Occipital lobe (tissue), 2 donors: ENCODE data around the gene AFF3. TPM values are rescaled to one million over a fixed set of nuclear protein-coding genes. Genes with fewer than 3 reads are reported as not detected.

Source experiments
- DNase-seq: peaks from one replicate; lab custom pipeline; 2025; lab: John Stamatoyannopoulos, UW
- total RNA-seq: library from RNA; depleted of rRNA; stranded (reverse); fragments of >200 nt; gene quantifications from one replicate; pipeline ENCODE4 v1.2.3, GENCODE V29; 2014

The AFF3 gene
- total RNA-seq, 1 donor from 2014 or later: 105 TPM

DNA sequence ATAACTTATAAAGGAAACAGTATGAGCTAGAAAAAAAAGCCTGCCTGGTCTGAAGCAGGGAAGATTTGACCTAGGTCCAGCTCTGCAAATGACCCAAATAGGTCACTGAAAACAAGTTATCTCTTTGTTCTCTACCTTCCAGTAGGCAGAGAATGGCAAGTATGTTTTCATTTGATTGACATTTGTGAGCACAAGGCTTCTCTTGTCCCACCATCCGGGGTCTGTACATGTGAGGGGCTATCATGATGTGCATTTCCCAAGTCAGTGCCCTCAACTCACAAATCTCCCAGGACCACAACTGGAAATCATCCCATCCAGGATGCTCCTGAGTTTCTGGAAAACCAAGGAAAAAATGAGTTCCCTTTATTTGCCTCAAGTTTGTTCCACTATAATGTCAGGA, 309.5 kb downstream of the AFF3 start:
- no peak for DNase-seq

DNA sequence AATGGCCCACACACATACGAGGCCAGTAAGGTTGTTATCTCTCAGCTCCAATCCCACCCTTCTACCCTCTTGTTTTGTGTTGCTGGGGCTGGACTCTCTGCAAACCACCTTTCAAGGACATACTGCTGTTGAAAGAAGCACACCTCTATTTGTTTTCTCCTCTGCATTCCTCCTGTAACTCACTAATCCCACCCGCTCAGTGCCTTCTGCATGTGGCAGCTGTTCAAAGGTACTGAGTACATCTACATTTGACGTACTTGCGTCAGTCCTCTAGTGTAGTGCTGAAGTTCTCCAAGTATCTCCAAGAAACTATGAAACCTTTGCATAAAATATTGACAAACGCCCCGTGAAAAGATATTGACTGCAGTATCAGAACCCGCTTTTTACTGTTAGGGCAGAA, 310.6 kb downstream of the AFF3 start:
- DNase-seq: no peak

DNA sequence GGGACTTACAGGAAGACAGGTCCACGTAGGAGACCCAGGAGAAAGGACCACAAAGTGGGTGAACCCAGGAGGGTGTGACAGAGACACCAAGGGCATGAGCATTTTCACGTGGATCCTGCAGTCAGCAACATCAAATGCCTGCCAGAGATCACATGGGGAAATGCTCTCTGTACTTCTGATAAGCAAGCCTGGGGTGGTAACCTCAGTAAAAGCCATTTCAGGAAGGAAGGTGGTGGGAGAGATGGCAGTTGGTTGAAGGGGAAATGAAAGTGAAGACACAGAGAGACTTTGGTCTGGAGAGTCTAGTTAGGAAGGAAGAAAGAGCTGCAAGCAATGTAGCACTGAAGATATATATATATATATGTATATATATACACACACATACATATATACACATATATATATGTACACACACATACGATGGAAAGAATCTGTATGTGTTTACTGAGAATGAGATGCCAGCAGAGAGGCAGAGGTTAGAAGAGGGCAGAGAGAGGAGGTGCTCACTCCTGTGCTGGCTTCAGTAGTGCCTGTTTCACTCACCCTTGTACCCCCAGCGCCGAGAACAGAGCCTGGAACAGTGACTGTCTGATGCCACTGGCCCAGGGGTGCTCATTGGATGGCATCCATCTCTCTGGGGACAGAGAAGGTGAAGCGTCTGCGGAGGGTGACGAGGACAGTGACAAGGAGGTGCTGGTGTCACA, 314.9 kb downstream of the AFF3 start:
- no peak for DNase-seq

DNA sequence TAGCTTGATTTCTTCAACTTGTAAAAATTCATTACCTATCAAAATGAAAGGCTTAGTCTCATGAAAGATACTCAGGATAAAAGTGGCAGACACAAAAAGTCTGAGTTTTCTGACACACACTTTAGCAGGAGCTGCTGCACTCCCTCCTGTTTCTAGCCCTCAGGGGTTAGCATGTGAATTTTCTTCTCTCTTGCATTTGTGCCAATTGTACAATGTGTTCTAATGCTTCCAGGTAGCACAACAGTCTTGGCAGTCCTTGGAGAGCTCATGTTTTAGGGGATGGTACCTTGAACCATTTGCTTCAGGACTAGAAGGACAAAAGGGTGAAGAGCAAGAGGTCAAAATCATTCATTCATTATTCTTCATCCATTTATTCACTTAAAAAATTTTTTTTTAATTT, 316.8 kb downstream of the AFF3 start:
- DNase-seq: no peak

GRCh38 chr2:99824758-99825157, 317.6 kb downstream of the AFF3 start:
- DNase-seq: no peak

GRCh38 chr2:99822474-99823207, 319.7 kb downstream of the AFF3 start:
- DNase-seq: no peak

DNA sequence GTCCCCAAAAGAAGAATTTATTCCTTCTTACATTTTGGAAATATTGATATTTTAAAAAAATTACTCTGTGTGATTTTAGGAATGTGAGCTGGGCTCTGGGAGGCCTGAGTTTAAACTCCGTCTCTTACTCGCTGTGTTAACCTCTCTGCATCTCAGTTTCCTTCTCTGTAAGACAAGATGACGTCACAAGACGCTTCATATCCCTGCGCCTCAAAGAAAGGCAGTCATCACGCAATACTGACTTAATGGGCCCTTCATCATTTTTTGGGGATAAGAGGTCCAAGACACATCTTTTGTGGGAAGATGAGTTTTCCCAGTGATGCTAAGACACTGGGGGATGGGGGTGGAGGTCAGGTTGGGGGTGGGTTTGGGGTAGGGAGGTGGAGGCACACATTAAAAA, 320.4 kb downstream of the AFF3 start:
- DNase-seq: no peak

DNA sequence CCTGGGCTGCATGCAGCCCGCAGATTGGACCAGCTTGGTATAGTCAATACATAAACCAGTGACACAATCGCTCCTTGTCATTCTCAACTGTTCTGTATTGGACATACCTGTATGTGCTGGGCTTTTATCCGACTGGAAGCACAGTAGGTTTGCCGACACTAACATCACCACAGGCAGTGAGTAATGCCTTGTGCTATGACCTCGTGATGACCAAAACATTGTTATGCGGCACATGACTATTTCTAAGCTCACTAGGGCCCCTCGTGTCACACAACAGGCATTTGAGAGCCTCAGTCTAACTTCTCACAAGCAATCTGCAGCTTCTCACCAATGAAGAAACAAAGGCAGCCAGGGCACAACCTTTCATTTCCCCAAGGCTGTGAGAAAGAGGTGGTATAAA, 320.8 kb downstream of the AFF3 start:
- DNase-seq: no peak

DNA sequence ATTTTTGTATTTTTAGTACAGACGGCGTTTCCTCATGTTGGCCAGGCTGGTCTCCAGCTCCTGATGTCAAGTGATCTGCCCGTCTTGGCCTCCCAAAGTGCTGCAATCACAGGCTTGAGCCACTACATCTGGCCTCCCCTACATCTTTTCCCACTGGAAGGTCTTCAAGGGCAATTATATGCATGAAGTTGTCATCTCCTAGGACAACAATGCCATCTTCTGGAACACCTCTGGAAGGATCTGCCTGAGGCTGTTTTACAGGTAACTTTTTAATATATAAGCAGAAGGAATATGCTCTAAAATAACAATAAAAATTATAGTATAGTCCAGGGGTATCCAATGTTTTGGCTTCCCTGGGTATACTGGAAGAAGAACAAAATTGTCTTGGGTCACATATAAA, 321.4 kb downstream of the AFF3 start:
- DNase-seq: no peak

DNA sequence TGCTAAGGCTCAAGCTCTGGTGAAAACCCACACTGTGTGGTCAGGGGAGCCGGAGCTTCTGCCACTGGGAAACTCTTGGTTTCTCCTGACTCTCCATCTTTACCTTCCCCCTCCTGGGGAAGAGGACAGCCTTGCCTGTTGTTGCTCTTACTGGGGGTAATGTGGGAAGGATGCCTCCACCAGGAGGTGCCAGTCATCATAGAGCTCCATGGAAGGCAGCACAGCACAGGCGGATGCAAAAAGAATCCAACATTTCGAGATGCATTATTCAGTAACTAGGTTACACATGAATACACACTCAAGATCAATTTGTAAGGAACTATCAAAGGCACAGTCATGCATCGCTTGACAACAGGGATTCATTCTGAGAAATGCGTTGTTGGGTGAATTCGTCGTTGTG, 322.6 kb downstream of the AFF3 start:
- DNase-seq: no peak

GRCh38 chr2:99818842-99819241, 323.5 kb downstream of the AFF3 start:
- no peak for DNase-seq

GRCh38 chr2:99816908-99817307, 325.5 kb downstream of the AFF3 start:
- DNase-seq: no peak

- no peak for DNase-seq
Observed at GRCh38 chr2:99812426-99812825, 330.0 kb downstream of the AFF3 start.

DNA sequence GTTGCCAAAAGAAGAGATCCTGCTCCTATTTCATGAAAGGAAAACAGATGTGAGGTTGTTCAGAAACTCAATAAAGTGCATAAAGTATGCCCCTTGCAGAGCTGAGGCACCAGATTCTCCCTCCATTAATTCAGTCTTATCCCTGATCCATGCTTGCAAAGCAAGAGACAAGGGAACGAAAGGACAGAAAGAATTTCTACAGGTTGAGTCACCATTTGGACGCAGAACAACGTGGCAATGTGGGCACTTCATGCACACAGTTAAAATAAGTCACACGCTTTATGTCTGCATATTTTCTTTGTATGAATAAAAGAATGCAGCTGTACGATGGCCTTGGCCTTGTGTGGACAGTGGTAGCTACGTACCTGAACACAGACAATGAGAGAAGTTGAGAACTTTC, 330.8 kb downstream of the AFF3 start:
- DNase-seq: no peak

GRCh38 chr2:99810225-99810624, 332.2 kb downstream of the AFF3 start:
- DNase-seq: no peak

DNA sequence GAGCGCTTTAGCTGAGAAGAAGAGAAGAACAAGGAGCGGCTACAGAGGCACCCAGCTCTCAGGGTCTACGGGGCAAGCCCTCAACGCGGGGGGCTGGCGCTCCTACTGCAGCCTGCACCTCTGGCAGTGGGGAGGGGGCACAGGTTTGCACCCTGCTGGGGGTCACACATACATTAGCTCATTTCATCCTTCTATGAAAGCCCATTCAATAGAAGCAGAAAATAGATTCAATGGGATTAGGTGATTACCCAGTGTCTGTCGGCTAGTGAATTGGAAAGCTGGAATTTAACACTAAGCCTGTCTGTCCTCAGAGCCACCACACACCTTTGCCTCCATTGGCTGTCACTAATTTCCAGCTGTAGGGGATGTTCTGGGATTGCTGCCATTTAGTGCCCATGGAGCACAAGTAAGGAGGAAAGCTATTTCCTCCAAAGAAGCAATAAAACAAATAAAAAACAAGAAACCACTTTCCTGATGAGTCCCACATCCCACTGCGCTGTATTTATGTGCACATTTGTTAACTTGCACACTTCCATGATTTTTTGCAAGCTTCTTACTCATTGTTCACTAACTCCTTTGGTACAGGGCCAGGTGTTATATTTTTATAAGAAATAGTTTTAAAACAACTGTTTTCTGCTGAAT, 333.0 kb downstream of the AFF3 start:
- DNase-seq: no peak

DNA sequence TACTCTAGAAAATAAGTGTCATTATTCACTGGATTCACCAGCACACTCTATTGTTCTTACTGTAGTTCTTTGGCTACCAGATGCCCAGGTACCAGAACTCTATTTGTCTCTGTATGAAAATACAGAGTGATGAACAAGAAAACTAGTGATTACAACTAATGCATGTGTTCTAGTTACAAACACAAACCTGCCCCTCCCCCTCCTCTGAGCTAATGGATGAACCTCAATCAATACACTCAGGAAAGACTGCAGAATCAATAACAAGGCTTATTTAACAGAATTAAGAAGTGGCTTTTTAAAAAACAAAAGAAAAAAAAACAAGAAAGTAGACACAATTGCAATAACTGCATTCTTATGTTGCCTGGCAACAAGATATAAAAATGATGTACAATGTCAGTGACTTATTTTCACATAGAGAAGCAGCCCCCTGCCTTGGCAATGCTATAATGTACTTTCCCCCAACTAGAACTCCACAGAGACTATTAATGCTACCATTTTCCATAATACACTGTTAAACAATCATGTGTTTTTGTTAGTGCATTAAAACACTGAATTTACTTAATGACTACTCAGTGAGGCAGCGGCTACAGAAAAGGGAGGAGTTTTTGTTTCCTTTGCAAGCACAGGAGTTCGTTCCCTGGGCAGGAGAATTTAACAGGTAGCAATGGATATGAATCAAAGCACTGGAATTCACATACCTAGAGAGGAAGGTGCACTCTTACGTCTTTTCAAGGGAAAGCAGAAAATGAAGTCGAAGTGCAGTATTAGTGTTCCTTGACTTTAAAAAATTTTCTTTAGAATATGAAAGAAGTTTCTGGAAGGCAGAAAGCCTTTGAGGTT, 333.8 kb downstream of the AFF3 start:
- DNase-seq: no peak

- no peak for DNase-seq
Observed at GRCh38 chr2:99806758-99807157, 335.6 kb downstream of the AFF3 start.

DNA sequence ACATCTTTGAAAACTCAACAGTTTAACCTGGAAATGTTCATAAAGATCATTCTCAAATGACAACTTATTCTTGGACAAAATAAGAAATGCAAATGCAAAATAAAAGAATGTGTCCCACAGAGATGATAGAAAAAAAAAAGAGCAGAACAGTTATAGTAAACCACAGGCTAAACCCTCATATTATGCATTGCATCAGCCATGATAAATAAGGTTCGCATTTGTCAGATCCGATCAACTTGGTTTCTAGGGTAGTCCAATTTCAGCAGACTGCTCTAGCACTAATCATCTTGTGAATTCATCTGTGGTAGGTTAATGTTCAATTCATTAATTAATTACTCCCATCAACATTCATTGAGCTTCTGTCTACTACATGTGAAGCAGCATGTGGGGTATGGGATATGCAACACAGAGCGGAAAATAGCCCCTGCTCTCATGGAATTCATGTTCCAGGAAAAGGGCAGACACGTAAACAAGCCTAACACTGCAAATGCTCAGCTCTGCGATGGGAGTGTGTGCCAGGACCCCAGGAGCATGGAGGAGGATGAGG, 336.4 kb downstream of the AFF3 start:
- DNase-seq: no peak

GRCh38 chr2:99803846-99804245, 338.5 kb downstream of the AFF3 start:
- DNase-seq: no peak

GRCh38 chr2:99802734-99803133, 339.7 kb downstream of the AFF3 start:
- DNase-seq: no peak
